Right cardiac atrium (tissue), 5 donors: Measurements from ENCODE around the gene OR4D9. TPM values are rescaled to one million over a fixed set of nuclear protein-coding genes. Genes with fewer than 3 reads are reported as not detected.

Experiments used
- ATAC-seq, 2 donors: fragments of 200-7000 bp; cut with Tn5 transposase; one replicate each; pipeline versions ENCODE4 v1.8.0 to v1.9.1; 2020; ENCODE audit warnings: moderate library complexity in 2 of 2, mild to moderate bottlenecking in 1 of 2
- DNase-seq, 3 donors: peaks; one replicate each; pipeline ENCODE4 v3.0.0-alpha.2; 2020
- H3K27ac ChIP-seq: one replicate; pipeline ENCODE4 v1.5.1; 2013; ENCODE audit warnings: mild to moderate bottlenecking, low read length, control low read depth, moderate library complexity
- H3K27me3 ChIP-seq: one replicate; pipeline ENCODE4 v1.6.1; 2013; ENCODE audit not compliant: control insufficient read depth, insufficient read depth
- H3K4me1 ChIP-seq: one replicate; pipeline ENCODE4 v1.6.1; 2013; ENCODE audit warnings: low read length; ENCODE audit not compliant: control insufficient read depth, insufficient read depth
- H3K4me3 ChIP-seq: one replicate; pipeline ENCODE4 v1.5.1; 2013; ENCODE audit warnings: low read length, control low read depth
- H3K9me3 ChIP-seq: one replicate; pipeline ENCODE4 v1.6.1; 2013; ENCODE audit warnings: low read length; ENCODE audit not compliant: control insufficient read depth
- WGBS: extraction: QIAGEN DNeasy Blood & Tissue Kit; methylation state at CpG from one replicate; pipeline ENCODE4 v1.1.7; 2013; 5-methylcytosine and 5-hydroxymethylcytosine counted together
- intact Hi-C, 4 donors: fragments of 100-400 bp; cut with DNase I; formaldehyde crosslinking; loops; one replicate each; pipeline versions ENCODE4 v1.11.0 to v1.14.0; 2022 to 2023
- polyA plus RNA-seq: library from polyadenylated mRNA; stranded (reverse); fragments of 200-250 nt; gene quantifications from one replicate; pipeline ENCODE4 v1.2.3, GENCODE V29; 2013
- total RNA-seq, 4 donors: library from RNA; stranded (reverse); fragmentation: NEBNext Ultra II Directional; extraction: Animal tissue kit (Norgen Biotek cat#: 25700); gene quantifications; one replicate each; pipeline ENCODE4 v1.2.1, GENCODE V29; 2021
- donor health status: healthy with polysubstance abuse.
- donor health status: DM: no; HTN: yes; CAD: no.
- donor health status: DM: no; HTN: no; CAD: no.
- donor health status: DM: no; HTN: yes; CAD: no; lungs with severe emphysema.
- donor health status: DM: yes; HTN: yes; CAD: no.

OR4D9 gene
- total and polyA plus RNA-seq, 5 donors = not detected

DNA sequence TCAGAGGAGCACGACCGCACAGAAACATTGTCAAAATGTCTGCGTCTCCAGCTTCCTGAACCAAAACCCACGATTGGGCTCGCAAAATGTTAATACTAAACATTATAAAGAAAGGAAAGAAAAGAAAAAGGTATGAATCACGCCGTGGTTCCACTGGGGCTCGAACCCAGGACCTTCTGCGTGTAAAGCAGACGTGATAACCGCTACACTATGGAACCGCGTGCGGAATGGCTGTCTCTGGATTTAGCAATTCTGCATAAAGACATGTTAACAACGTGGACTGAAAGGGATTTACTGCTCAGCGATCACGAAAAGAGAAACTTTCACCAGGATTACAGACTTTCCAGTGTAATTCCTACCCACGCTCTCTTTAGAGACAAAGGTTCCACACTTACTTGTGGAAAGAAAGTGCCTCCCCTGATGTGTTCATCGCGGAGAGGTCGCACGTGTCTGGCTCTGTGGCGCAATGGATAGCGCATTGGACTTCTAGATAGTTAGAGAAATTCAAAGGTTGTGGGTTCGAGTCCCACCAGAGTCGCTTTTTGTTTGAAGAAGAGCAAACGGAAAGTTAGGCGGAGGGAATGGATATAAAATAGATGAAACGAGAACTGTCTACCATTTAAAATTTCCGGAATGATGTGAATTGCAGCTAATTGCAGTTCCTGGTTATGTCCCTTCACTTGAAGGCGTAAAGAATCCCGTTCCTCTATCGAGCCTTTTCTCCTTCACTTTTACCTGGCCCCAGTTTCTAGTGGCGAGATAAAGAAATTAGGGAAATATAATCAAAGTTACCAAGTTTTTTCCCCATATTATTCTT lies 39.7 kb downstream of the OR4D9 start:
- intact Hi-C loops = loop anchor here in 2 of 4 donors (10.0 kb wide), 2 partner anchors 64 to 114 kb away; partner anchors contain the start of genes OSBP (in 1 of the 2) and PATL1 (in 1 of the 2)
- H3K9me3 ChIP-seq = no peaks in the 10 kb centered on the region
- DNase-seq = peak; percentile 81 to 86 (median 84)
- no peaks in the 10 kb centered on the region for H3K4me1 ChIP-seq
- H3K4me3 ChIP-seq = peak overlapping the region; percentile 46
- peak; percentile 78 to 82 for ATAC-seq
- H3K27me3 ChIP-seq = no peaks in the 10 kb centered on the region
- peak overlapping the region; percentile 5 for H3K27ac ChIP-seq
- under 1% methylated on average over 34 of the region's 34 CpGs for WGBS

DNA sequence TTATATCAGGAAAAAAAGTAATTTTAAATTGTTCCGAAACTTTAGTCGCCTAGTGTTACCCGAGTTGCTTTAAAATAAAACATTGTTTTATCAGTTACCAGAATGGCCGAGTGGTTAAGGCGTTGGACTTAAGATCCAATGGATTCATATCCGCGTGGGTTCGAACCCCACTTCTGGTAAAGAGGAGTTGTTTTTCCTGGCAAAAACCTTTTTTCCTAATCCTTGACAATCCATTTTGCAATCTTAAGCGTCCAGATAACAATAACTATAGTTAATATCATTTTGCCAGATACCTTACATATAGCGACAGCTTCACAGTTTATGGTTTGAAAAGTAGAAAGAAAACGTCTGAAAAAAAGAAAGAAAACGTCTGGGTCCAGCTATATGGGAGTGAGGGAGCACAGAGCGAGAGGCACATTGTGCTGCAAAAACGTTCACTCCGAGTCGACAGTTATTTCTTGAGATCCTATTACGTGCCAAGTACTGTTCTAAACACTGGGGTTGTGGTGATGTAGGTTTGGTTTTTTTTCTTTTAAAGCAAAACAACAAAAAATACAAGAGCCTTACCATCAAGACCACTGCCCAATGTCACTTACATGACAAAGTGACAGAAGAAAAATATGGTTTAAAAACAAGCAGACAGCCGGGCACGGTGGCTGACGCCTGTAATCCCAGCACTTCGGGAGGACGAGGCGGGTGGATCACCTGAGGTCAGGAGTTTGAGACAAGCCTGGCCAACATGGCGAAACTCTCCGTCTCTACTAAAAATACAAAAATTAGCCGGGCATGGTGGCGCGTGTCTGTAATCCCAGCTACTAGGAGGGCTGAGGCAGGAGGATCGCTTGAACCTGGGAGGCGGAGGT lies 40.6 kb downstream of the OR4D9 start:
- Histone ChIP-seq H3K4me3 (peak overlapping the region; percentile 46), H3K27ac (no peak overlapping the region), H3K27me3 (no peaks in the 10 kb centered on the region), H3K9me3 (no peaks in the 10 kb centered on the region), H3K4me1 (peaks cover 1% of the 10 kb centered on the region)
- ATAC-seq (peak; percentile 34 to 43), DNase-seq (peak in 2 of 3 donors; percentile 57 to 61)
- 26% methylated on average over 30 of the region's 30 CpGs for WGBS
- intact Hi-C loops = loop anchor here in 2 of 4 donors (10.0 kb wide), 2 partner anchors 63 to 113 kb away; partner anchors contain the start of genes OSBP (in 1 of the 2) and PATL1 (in 1 of the 2)

DNA sequence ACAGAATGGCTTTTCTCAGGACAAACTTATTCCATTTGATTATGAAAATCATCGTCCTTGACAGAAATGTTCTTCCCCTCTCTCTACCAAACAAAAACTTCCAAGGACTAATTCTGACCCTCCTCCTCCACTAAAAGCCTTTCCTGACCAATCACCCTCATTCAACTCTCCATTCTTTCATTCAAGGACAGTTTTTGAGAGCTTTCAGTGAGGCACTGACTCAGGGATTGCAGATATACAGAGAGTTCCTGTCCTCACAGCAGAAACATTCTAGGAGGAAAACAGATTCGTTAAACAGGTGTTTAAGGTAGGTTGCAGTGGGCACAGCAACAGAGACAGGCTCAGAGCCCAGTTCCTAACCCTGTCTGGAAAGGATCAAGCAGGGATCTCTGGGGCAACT lies 41.5 kb downstream of the OR4D9 start:
- ATAC-seq (no peak), DNase-seq (no peak)
- no peak overlapping the region for H3K4me3 ChIP-seq
- H3K27me3 ChIP-seq = no peaks in the 10 kb centered on the region
- intact Hi-C loops = loop anchor here in 2 of 4 donors (10.0 kb wide), 2 partner anchors 62 to 112 kb away; partner anchors contain the start of genes OSBP (in 1 of the 2) and PATL1 (in 1 of the 2)
- peaks cover 2% of the 10 kb centered on the region for H3K4me1 ChIP-seq
- no peak overlapping the region for H3K27ac ChIP-seq
- H3K9me3 ChIP-seq = no peaks in the 10 kb centered on the region
- 61% methylated on average over 2 of the region's 2 CpGs for WGBS

GRCh38 chr11:59553323-59553722 lies 42.0 kb downstream of the OR4D9 start:
- Histone ChIP-seq H3K27me3 (no peaks in the 10 kb centered on the region), H3K27ac (no peak overlapping the region), H3K9me3 (no peaks in the 10 kb centered on the region), H3K4me3 (no peak overlapping the region), H3K4me1 (peaks cover 2% of the 10 kb centered on the region)
- WGBS = 97% methylated on average over 21 of the region's 21 CpGs
- no peak for ATAC-seq
- DNase-seq = peak in 1 of 3 donors; percentile 46
- intact Hi-C loops = loop anchor here in 2 of 4 donors (10.0 kb wide), 2 partner anchors 61 to 111 kb away; partner anchors contain the start of genes OSBP (in 1 of the 2) and PATL1 (in 1 of the 2)

- Histone ChIP-seq H3K4me1 (peaks cover 2% of the 10 kb centered on the region), H3K9me3 (no peaks in the 10 kb centered on the region), H3K4me3 (peak overlapping the region; percentile 66), H3K27ac (peak overlapping the region; percentile 17), H3K27me3 (no peaks in the 10 kb centered on the region)
- peak in 1 of 3 donors; percentile 47 for DNase-seq
- no peak for ATAC-seq
- intact Hi-C loops = loop anchor here in 2 of 4 donors (10.0 kb wide), 2 partner anchors 59 to 109 kb away; partner anchors contain the start of genes OSBP (in 1 of the 2) and PATL1 (in 1 of the 2)
- 20% methylated on average over 17 of the region's 17 CpGs for WGBS
These were observed 44.3 kb downstream of the OR4D9 start for GRCh38 chr11:59555601-59556114.

GRCh38 chr11:59556115-59556916 lies 45.0 kb downstream of the OR4D9 start:
- Histone ChIP-seq H3K27me3 (no peaks in the 10 kb centered on the region), H3K27ac (peak overlapping the region; percentile 17), H3K4me3 (peak overlapping the region; percentile 66), H3K9me3 (no peaks in the 10 kb centered on the region), H3K4me1 (peaks cover 2% of the 10 kb centered on the region)
- intact Hi-C loops = loop anchor here in 2 of 4 donors (10.0 kb wide), 2 partner anchors 58 to 108 kb away; partner anchors contain the start of genes OSBP (in 1 of the 2) and PATL1 (in 1 of the 2)
- peak in 2 of 3 donors; percentile 58 to 74 for DNase-seq
- peak; percentile 34 to 72 for ATAC-seq
- WGBS = 5% methylated on average over 30 of the region's 30 CpGs

- intact Hi-C loops = loop anchor here in 2 of 4 donors (10.0 kb wide), 2 partner anchors 58 to 108 kb away; partner anchors contain the start of genes OSBP (in 1 of the 2) and PATL1 (in 1 of the 2)
- H3K4me3 ChIP-seq = peak overlapping the region; percentile 66
These were observed 45.6 kb downstream of the OR4D9 start for GRCh38 chr11:59556917-59557348.

GRCh38 chr11:59558270-59558643 lies 46.9 kb downstream of the OR4D9 start:
- peaks cover 2% of the 10 kb centered on the region for H3K4me1 ChIP-seq
- H3K9me3 ChIP-seq = no peaks in the 10 kb centered on the region
- ATAC-seq (no peak), DNase-seq (no peak)
- no peak overlapping the region for H3K27ac ChIP-seq
- no peaks in the 10 kb centered on the region for H3K27me3 ChIP-seq
- intact Hi-C loops = loop anchor here in 2 of 4 donors (10.0 kb wide), 2 partner anchors 57 to 107 kb away; partner anchors contain the start of genes OSBP (in 1 of the 2) and PATL1 (in 1 of the 2)
- H3K4me3 ChIP-seq = no peak overlapping the region
- 75% methylated on average over 7 of the region's 7 CpGs for WGBS

More at GRCh38 chr11:59556917-59557348, 45.6 kb downstream of the OR4D9 start:
- ATAC-seq (no peak), DNase-seq (no peak)
- H3K27ac ChIP-seq = peak overlapping the region; percentile 39
- 16% methylated on average over 13 of the region's 13 CpGs for WGBS
- no peaks in the 10 kb centered on the region for H3K9me3 ChIP-seq
- no peaks in the 10 kb centered on the region for H3K27me3 ChIP-seq
- peaks cover 2% of the 10 kb centered on the region for H3K4me1 ChIP-seq

DNA sequence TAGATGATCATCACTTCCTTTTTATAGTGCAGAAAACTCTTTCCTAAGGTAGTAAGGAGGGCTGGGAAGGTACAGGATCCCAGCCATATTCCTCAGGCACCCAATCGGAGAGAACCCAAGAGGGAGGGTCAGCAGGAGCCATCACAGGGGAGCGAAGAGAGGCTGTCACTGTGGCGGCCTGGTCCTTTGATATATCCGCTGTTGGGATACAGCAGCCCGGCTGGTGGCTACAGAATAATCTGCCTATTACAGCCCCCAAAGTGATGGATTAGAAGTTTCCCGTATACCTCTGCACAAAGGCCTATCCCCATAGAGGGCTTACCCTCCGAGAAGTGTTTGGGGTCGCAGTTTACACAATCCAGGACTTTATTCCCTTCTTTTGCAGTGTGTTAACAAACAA lies 48.5 kb downstream of the OR4D9 start:
- Histone ChIP-seq H3K9me3 (no peaks in the 10 kb centered on the region), H3K4me3 (peak overlapping the region; percentile 96), H3K27me3 (no peaks in the 10 kb centered on the region), H3K27ac (no peak overlapping the region), H3K4me1 (peaks cover 2% of the 10 kb centered on the region)
- WGBS = 49% methylated on average over 8 of the region's 8 CpGs
- intact Hi-C loops = loop anchor here in 2 of 4 donors (10.0 kb wide), 2 partner anchors 55 to 105 kb away; partner anchors contain the start of genes OSBP (in 2 of the 2) and PATL1 (in 1 of the 2)
- ATAC-seq = peak; percentile 8 to 15
- DNase-seq = peak in 1 of 3 donors; percentile 56
